ENCODE results near the gene GGCX.
"Not testable (repeated sequence)": the region's sequence is repeated elsewhere in the genome, so short reads cannot be mapped to it uniquely, and the experiment has no call there.

The GGCX gene

GRCh38 chr2:85561280-85562212 lies at the start of gene GGCX:
Gene GGCX, minus strand, starts transcription at chr2:85561493. Its CDS starts 65 bp downstream, at chr2:85561428.
- peak; percentile 97 for DNase-seq (ENCODE audit: low spot score)

GRCh38 chr2:85607268-85608215 lies 46.2 kb upstream of the GGCX start:
- DNase-seq (ENCODE audit: low spot score), result no peak

- DNase-seq (ENCODE audit: low spot score), result no peak
Measured at GRCh38 chr2:85606116-85606455, 44.8 kb upstream of the GGCX start.

GRCh38 chr2:85605406-85606115 lies 44.3 kb upstream of the GGCX start:
- no peak for DNase-seq (ENCODE audit: low spot score)

GRCh38 chr2:85604568-85605339 lies 43.5 kb upstream of the GGCX start:
- DNase-seq (ENCODE audit: low spot score), result no peak

GRCh38 chr2:85604133-85604444 lies 42.8 kb upstream of the GGCX start:
- not testable (repeated sequence) for DNase-seq (ENCODE audit: low spot score)

- DNase-seq (ENCODE audit: low spot score), result peak; percentile 90
Measured at GRCh38 chr2:85602476-85603234, 41.4 kb upstream of the GGCX start, which contains the start of gene TMEM150A. Gene TMEM150A, minus strand, starts transcription at chr2:85602698. Its CDS starts 750 bp downstream, at chr2:85601948.

GRCh38 chr2:85601771-85602475 lies 40.6 kb upstream of the GGCX start:
- no peak for DNase-seq (ENCODE audit: low spot score)

- DNase-seq (ENCODE audit: low spot score), result no peak
Measured at GRCh38 chr2:85600951-85601770, 39.9 kb upstream of the GGCX start.

GRCh38 chr2:85600235-85600575 lies 38.9 kb upstream of the GGCX start:
- no peak for DNase-seq (ENCODE audit: low spot score)

- no peak for DNase-seq (ENCODE audit: low spot score)
Measured at GRCh38 chr2:85599468-85600234, 38.4 kb upstream of the GGCX start.

GRCh38 chr2:85598594-85599340 lies 37.5 kb upstream of the GGCX start:
- no peak for DNase-seq (ENCODE audit: low spot score)

- DNase-seq (ENCODE audit: low spot score), result no peak
Measured at GRCh38 chr2:85597241-85597640, 35.9 kb upstream of the GGCX start.

- no peak for DNase-seq (ENCODE audit: low spot score)
Measured at GRCh38 chr2:85596486-85597143, 35.3 kb upstream of the GGCX start.

- DNase-seq (ENCODE audit: low spot score), result no peak
Measured at GRCh38 chr2:85596026-85596333, 34.7 kb upstream of the GGCX start.

- peak; percentile 98 for DNase-seq (ENCODE audit: low spot score)
Measured at GRCh38 chr2:85595301-85596025, 34.2 kb upstream of the GGCX start, which contains the start of gene RNF181. Gene RNF181, plus strand, starts transcription at chr2:85595745. Its CDS starts 19 bp downstream, at chr2:85595764.
